C4-2B (cell line): ENCODE measurements around the gene STYXL2.

Experiments
- H3K27ac ChIP-seq: fragments of 450-650 bp; 2 replicates; pipeline ENCODE4 v1.5.1; 2017
- ZFX ChIP-seq: fragments of 450-650 bp; IDR thresholded peaks from 2 replicates; pipeline ENCODE4 v1.6.1; 2017
- TF ChIP-seq, protein P1 (sequence below): fragments of 450-650 bp; conservative IDR thresholded peaks from 2 replicates; pipeline ENCODE4 v1.5.1; 2017; ENCODE audit warnings: mild to moderate bottlenecking

The STYXL2 gene

DNA sequence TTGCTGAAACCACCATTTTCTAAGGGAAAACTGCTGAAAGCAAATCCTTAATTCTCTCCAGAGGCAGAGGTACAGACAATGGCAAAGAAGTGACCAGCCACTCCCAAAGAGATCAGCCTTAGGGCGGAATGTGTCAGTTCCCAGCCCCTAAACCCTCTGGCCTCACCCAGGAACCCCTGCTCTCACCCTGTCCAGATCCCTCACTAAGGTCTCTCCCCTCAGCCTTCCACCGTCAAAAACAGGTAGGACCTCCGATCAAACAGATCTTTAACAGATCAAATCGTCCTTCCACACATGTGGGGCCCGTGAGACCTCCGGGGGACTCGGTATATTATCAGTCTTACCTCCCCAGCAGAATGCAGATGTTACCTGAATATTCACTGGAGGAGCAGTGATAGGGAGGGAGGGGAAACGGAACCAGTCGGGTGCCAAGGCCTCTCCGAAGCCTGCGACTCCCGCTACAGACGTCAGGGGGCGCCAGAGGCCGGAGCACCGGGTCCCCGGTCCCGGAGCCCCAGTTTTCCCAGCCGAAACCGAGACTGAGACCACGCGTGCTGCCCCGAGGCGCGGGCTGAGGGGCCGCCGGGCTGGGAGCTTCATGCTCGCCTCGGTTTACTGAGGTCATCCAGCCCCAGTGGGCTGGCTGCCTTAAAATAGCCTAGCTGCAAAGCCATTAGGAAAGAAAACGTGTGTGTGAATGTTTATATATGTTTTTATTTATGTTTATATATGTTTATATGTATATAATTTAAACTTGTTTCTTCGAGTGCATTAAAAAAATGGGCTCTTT is 27.3 kb upstream of the STYXL2 start:
- no peak overlapping the region; the same call in 1 of the 2 replicates for H3K27ac ChIP-seq

GRCh38 chr1:167067904-167068303 is 26.0 kb upstream of the STYXL2 start:
- no peak for TF ChIP-seq ZFX
- TF ChIP-seq, protein P1, sequence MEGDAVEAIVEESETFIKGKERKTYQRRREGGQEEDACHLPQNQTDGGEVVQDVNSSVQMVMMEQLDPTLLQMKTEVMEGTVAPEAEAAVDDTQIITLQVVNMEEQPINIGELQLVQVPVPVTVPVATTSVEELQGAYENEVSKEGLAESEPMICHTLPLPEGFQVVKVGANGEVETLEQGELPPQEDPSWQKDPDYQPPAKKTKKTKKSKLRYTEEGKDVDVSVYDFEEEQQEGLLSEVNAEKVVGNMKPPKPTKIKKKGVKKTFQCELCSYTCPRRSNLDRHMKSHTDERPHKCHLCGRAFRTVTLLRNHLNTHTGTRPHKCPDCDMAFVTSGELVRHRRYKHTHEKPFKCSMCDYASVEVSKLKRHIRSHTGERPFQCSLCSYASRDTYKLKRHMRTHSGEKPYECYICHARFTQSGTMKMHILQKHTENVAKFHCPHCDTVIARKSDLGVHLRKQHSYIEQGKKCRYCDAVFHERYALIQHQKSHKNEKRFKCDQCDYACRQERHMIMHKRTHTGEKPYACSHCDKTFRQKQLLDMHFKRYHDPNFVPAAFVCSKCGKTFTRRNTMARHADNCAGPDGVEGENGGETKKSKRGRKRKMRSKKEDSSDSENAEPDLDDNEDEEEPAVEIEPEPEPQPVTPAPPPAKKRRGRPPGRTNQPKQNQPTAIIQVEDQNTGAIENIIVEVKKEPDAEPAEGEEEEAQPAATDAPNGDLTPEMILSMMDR: no peak

More for the DNA sequence above, 27.3 kb upstream of the STYXL2 start:
- no peak for TF ChIP-seq ZFX
- TF ChIP-seq, protein P1: peak; percentile 98

DNA sequence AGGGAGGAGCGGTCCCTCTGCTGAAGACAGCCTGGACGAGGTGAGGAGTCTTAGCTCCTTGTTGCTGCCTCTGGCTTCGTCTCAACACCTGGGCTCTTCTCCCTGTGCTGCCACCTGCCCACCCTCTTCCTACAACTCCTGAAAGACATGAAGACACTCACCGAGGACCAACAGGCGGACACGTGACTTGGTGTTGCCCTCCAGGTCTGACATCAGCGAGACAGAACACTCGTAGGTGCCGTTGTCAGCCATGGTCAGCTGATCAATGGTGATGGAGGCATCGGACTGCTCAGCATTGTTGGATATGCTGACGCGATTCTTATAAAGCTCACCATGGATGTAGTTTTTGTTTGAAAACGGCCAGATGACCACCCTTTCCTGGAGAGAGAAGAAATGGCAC is 25.1 kb upstream of the STYXL2 start:
- no peak overlapping the region for H3K27ac ChIP-seq
- TF ChIP-seq, protein P1: no peak
- no peak for TF ChIP-seq ZFX

More at GRCh38 chr1:167067904-167068303, 26.0 kb upstream of the STYXL2 start:
- H3K27ac ChIP-seq: no peak overlapping the region

GRCh38 chr1:167071286-167071685 is 22.6 kb upstream of the STYXL2 start:
- no peak overlapping the region for H3K27ac ChIP-seq
- TF ChIP-seq ZFX: no peak
- TF ChIP-seq, protein P1: no peak

GRCh38 chr1:167076136-167076710 is 17.7 kb upstream of the STYXL2 start:
- H3K27ac ChIP-seq: no peak overlapping the region
- TF ChIP-seq, protein P1: no peak
- no peak for TF ChIP-seq ZFX

DNA sequence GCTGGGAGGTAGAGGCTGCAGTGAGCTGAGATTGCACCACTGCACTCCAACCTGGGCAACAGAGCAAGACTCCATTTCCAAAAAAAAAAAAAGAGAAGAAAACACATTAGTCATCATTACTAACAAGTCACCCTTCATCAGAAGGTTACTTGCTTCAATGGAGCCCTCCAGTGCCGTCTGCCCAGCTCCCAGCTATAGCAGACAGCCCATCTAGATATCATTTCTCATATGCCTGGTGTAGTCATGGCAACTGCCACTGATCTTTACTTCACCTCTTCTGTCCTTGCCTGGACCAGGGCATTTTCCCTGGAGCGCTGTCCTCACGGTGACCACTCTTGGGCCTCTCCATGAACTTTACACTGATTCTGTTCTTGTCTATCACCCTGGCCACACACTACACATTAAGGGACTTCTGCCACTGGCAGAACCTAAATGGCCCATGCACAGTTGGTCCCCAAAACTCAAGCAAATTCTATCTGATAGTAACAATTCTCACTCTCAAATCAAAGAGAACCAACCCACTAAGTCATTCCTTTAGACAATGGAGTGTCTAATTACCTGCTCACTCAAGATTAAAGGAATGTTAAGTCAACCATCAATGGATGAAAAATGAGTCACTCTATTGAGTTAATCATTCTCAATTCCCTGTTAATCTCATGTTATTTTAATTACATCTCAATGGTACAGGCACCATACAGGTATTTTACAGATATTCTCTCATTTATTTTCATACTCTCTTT is 16.6 kb upstream of the STYXL2 start:
- TF ChIP-seq ZFX: no peak
- TF ChIP-seq, protein P1: no peak

DNA sequence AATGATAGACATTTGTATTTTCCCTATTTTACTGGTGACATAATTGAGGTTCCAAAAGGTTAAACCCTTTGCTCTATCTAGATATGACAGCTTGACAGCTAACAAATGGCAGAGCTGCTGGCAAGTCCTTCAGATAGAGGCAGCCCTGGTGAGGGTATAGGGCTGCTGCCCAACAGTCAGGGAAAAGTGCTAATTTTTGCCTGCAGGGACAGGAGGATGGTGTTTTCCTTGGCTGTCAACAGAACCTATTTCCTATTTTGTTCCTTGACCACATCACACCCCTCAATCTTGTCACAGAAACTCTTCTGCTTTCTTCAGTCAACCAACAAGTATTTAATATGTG is 16.0 kb upstream of the STYXL2 start:
- no peak overlapping the region for H3K27ac ChIP-seq
- TF ChIP-seq, protein P1: no peak
- no peak for TF ChIP-seq ZFX

More for the DNA sequence above, 16.6 kb upstream of the STYXL2 start:
- H3K27ac ChIP-seq: no peak overlapping the region
